ENCODE results near the gene MCRIP1. TPM values are rescaled to one million over a fixed set of nuclear protein-coding genes. Genes with fewer than 3 reads are reported as not detected.

Gene MCRIP1, protein sequence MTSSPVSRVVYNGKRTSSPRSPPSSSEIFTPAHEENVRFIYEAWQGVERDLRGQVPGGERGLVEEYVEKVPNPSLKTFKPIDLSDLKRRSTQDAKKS
- 15.2 TPM in 2 replicates for polyA plus RNA-seq

DNA sequence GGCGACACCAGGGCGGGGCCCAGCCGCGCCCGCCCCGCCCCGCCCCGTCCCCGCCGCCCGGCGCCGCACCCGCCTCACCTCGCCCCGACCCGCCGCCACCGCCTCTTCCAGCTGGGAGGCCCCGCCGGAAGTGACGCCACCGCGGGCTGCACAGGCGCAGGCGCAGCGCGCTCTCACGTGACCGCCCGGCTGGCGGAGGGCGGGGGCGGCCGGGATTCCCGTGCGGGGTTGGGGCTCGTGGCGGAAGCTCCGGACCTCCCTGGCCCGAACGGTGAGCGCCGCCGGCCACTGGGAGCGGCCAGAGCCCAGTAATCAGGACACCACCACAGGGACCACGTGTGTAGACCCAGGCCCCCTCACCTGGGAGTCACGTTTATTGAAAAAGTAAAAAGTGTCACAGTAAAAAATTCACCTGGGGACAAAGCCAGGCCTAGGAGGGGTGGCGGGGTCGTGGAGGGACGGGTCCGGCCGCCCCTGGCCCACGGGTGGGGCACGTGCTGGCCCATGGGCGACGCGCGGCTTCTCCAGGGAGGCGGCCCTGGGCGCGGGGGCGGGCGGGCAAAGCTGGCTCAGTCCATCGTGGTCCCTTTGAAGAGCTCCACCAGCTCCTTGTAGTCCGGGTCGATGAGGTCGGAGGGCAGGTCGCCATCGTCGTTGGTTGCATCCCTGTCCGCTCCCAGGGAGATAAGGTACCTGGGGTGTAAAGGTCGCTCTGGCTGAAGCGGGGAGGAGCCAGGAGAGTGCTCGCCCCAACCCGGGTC, at the start of gene MCRIP1:
Gene MCRIP1, minus strand, starts transcription at position 132 of the 761 bp plus-strand sequence. CDS start 8,785 bp downstream, outside the sequence.

DNA sequence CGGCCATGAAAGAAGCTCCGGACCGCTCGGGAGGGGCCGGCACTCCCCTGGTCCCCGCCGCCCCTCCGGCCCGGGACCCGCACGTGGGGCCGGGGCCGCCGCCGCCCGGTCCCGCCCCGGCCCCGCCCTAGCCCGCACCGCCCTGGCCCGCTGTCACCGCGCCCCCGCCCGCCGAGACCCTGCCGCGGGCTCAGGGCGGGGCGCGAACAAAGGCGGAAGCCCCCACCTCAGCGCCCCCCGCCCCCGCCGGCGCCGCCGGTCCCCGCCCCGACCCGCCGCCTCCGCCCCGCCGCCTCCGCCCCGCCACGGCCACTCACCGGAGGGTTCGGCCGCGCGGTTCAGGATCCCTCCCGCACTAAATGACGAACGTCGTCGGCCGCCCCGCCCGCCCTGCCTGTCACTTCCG, 37.9 kb upstream of the MCRIP1 start, which contains the start of gene ARHGDIA:
Gene ARHGDIA, minus strand, starts transcription at position 357 of the 406 bp plus-strand sequence. CDS start 1,407 bp downstream, outside the sequence.

DNA sequence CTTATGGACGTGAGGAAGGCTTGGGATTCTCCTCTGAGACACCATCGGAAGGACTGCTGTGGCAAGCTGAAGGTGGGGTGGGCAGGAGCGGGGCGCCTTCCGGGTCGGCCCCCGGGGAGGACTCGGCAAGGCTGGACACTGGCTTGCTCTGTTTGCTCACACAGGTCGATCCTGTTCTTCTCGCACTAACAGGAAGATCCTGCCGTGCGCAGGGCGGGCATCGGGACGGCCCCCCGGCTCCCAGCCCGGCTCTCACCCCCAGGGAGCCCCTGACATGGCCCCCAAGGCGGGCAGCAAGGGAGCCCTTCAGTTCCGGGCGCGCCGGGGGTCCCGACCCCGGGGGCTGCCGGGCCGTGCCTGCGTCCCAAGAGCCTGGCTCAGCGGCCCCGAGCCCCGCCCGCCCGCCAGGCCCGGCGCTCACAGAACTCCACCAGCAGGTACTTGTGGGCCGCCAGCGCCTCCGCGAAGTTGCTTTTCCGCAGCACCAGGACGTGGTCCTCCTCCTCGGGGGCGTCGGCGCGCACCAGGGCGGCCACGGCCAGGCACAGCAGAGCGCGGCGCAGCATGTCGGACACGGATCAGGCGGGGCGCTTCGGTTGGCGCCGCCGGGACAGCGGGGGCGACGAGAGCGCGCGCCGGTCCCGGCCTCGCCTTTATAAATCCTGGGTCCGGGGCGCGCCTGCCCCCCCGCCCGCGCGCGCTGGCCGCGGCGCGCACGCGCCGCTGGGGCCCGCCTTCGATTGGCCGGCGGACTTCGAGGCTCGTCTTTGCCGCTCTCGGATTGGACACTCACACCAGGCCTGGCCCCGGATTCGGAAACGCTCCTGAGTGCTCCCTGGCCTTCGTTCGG, 27.0 kb upstream of the MCRIP1 start, which contains the start of gene P4HB:
Gene P4HB, minus strand, starts transcription at position 630 of the 850 bp plus-strand sequence. Its CDS starts 64 bp downstream, at position 566.

DNA sequence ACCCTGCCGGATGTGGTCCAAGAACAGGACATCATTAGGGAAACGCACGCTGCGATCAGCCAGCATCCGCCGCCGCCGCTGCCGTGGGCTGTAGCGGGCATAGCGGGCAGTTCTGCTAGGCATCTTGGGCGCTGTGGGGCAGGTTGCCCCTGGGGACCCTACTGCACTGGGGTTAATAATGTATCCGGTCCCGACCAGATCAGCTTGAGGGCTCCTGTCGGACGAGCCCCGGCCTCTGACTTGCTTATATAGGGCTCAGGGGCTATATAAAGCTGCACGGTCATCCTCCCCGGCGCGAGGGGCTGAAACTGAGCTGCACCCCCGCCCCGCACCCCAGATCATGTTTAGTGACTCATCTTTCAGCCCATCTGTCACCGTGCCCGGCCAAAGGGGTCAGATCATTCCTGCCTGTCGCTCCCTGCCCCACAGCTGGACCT, 1.8 kb upstream of the MCRIP1 start, which contains the start of gene PPP1R27:
Gene PPP1R27, minus strand, starts transcription at position 220 of the 437 bp plus-strand sequence. Its CDS starts 97 bp downstream, at position 123.

DNA sequence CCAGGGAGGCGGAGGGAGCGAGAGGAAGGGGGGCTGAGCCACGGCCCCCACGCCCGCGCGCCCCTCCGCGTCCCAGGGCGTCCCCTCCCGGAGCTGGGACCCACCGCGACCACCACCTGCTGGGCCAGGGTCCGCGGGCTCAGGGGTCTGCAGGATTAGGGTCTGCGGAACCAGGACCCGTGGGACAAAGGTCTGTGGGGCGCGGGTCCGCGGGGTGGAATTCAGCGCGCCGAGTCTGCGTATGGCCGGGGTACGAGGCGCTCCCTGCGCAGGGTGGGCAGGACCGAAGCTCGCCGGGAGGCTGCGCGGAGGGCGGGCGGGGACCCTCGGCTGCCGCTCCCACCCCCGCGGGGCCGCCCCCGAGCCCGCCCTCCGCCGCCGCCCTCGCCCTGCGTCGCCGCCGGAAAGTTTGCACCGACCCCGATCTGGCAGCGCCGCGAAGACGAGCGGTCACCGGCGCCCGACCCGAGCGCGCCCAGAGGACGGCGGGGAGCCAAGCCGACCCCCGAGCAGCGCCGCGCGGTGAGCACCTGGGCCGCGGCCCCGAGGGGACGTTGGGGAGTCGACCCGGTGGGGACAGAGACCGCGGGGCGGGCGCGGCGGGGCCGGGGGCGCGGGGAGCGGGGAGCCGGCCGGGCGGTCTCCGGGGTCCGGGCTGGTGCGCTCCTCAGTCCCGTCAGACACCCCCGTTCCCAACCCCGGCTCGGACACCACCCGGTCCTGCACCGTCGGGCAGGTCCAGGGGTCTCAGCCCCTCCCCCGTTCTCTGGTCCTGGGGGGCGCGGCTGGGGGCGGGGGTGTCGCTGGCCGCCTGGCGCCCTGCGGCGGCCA, 29.1 kb downstream of the MCRIP1 start, which contains the start of gene GCGR:
Gene GCGR, plus strand, starts transcription at position 423 of the 831 bp plus-strand sequence. CDS start 4,869 bp downstream, outside the sequence.

Other genes starting within 250 kb of the MCRIP1 start
- 3.6 and 4.5 TPM in 2 replicates for gene NPLOC4, start 196.2 kb downstream of the MCRIP1 start, polyA plus RNA-seq
- gene TSPAN10, start 196.1 kb downstream of the MCRIP1 start, polyA plus RNA-seq: 0.94 and 1.5 TPM in 2 replicates
- not detected in 2 replicates for gene PDE6G, start 176.7 kb downstream of the MCRIP1 start, polyA plus RNA-seq
- 5.8 and 21.7 TPM in 2 replicates for gene OXLD1, start 166.7 kb downstream of the MCRIP1 start, polyA plus RNA-seq
- 2.8 and 4.6 TPM in 2 replicates for gene CCDC137, start 166.6 kb downstream of the MCRIP1 start, polyA plus RNA-seq
- gene ARL16, start 149.5 kb downstream of the MCRIP1 start, polyA plus RNA-seq: 43.8 and 47.4 TPM in 2 replicates
- gene HGS, start 149.3 kb downstream of the MCRIP1 start, polyA plus RNA-seq: 6.0 and 6.1 TPM in 2 replicates
- 2.6 and 10.2 TPM in 2 replicates for gene MRPL12, start 129.9 kb downstream of the MCRIP1 start, polyA plus RNA-seq
- gene SLC25A10, start 121.0 kb downstream of the MCRIP1 start, polyA plus RNA-seq: 0.13 TPM in 1 of 2 replicates, not detected in the other
- not detected in 2 replicates for gene GCGR, start 29.1 kb downstream of the MCRIP1 start, polyA plus RNA-seq
- not detected in 2 replicates for gene PPP1R27, start 1.8 kb upstream of the MCRIP1 start, polyA plus RNA-seq
- 16.9 and 26.2 TPM in 2 replicates for gene P4HB, start 27.2 kb upstream of the MCRIP1 start, polyA plus RNA-seq
- 17.8 and 18.9 TPM in 2 replicates for gene ARHGDIA, start 38.0 kb upstream of the MCRIP1 start, polyA plus RNA-seq
- 2.3 and 3.9 TPM in 2 replicates for gene ALYREF, start 58.3 kb upstream of the MCRIP1 start, polyA plus RNA-seq
- 151 and 201 TPM in 2 replicates for gene ANAPC11, start 58.4 kb upstream of the MCRIP1 start, polyA plus RNA-seq
- gene NPB, start 68.9 kb upstream of the MCRIP1 start, polyA plus RNA-seq: not detected in 2 replicates
- gene PCYT2, start 78.1 kb upstream of the MCRIP1 start, polyA plus RNA-seq: 1.5 and 1.6 TPM in 2 replicates
- 2.1 and 2.4 TPM in 2 replicates for gene SIRT7, start 84.9 kb upstream of the MCRIP1 start, polyA plus RNA-seq
- gene MAFG, start 94.4 kb upstream of the MCRIP1 start, polyA plus RNA-seq: 3.9 and 7.6 TPM in 2 replicates
- gene PYCR1, start 104.0 kb upstream of the MCRIP1 start, polyA plus RNA-seq: 1.6 TPM in 1 of 2 replicates, not detected in the other
- 0.26 and 0.84 TPM in 2 replicates for gene MYADML2, start 113.9 kb upstream of the MCRIP1 start, polyA plus RNA-seq
- gene NOTUM, start 127.9 kb upstream of the MCRIP1 start, polyA plus RNA-seq: not detected in 2 replicates
- gene ASPSCR1, start 144.3 kb upstream of the MCRIP1 start, polyA plus RNA-seq: 1.0 and 6.4 TPM in 2 replicates
- 33.3 and 49.2 TPM in 2 replicates for gene CENPX, start 189.6 kb upstream of the MCRIP1 start, polyA plus RNA-seq
- not detected in 2 replicates for gene LRRC45, start 190.0 kb upstream of the MCRIP1 start, polyA plus RNA-seq
- gene RAC3, start 198.4 kb upstream of the MCRIP1 start, polyA plus RNA-seq: not detected in 2 replicates
- gene DCXR, start 204.4 kb upstream of the MCRIP1 start, polyA plus RNA-seq: 74.0 and 147 TPM in 2 replicates
- gene RFNG, start 218.5 kb upstream of the MCRIP1 start, polyA plus RNA-seq: 1.4 and 2.1 TPM in 2 replicates
- 29.3 and 31.1 TPM in 2 replicates for gene GPS1, start 218.6 kb upstream of the MCRIP1 start, polyA plus RNA-seq
- 11.3 and 13.6 TPM in 2 replicates for gene DUS1L, start 232.5 kb upstream of the MCRIP1 start, polyA plus RNA-seq

All from Purkinje cell (primary cell).